ENCODE results near the gene CYBA. TPM values are rescaled to one million over a fixed set of nuclear protein-coding genes. Genes with fewer than 3 reads are reported as not detected.

CYBA gene
- total and polyA plus RNA-seq, 2 of the 13 experiments (the other 11 are each of a cell fraction or from before 2014, with no cell fraction given): 196 to 250 TPM

DNA sequence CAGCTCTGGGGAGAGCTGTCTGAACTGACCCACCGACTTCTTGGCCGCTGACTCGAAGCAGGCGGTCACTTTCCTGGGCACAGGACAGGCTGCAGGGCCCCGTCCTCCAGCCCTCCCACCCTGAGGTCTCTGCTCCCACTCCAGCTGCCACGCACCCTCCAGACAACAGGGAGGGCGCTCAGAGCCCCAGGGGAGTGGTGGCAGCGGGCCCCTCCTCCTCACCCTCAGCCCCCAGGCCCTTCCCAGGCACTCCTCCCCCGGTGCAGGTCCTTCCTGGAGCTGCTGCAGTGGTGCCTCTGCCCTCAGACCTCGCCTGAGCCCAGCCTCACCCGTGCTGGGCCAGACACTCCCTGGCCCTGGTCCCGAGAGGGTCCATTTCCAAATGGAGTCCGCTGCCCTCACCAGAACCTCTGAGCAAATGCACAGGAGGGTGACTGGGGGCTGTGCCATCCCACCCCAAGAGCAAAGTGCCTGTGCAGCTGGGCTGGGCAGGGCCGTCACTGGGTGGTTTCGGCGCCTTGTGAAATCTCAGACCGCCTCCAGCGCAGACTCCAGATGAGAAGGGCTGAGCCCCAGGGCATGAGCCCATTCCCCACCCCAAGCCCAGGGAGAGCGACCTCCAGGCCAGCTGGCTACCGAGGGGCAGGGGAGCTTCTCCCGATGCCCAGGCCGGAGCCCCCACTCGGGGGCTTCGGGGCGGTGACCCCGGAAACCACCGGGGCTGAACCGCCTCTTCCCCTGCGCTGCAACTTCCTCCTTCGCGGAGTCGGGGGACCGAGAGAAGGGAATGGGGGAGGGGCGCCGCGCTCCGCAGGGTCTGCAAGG, 717 bp downstream of the CYBA start (continued):
- TF ChIP-seq AHDC1 (CRISPR knock-in tag; IDR thresholded peaks at IDR 0.05; ENCODE audit: borderline replicate concordance) (no peak), CREM (IDR thresholded peaks at IDR 0.05) (no peak), CREM (CRISPR knock-in tag; IDR thresholded peaks at IDR 0.05) (no peak), HOXA9 (CRISPR knock-in tag; IDR thresholded peaks at IDR 0.05; ENCODE audit: borderline replicate concordance) (no peak), CREBL2 (CRISPR knock-in tag; IDR thresholded peaks at IDR 0.05; ENCODE audit: borderline replicate concordance) (no peak), ZNF232 (CRISPR knock-in tag; IDR thresholded peaks at IDR 0.05; ENCODE audit: borderline replicate concordance) (no peak; the same call in 1 of the 2 replicates), TCF7 (IDR thresholded peaks at IDR 0.05; ENCODE audit: low read depth) (no peak), ZNF501 (CRISPR knock-in tag; IDR thresholded peaks at IDR 0.05) (no peak), GATA4 (IDR thresholded peaks at IDR 0.05; ENCODE audit: borderline replicate concordance, low read depth) (no peak), ATF4 (CRISPR knock-in tag; IDR thresholded peaks at IDR 0.05) (no peak), RNF2 (conservative IDR thresholded peaks at IDR 0.05; ENCODE audit: low read depth) (no peak), ZNF326 (CRISPR knock-in tag; IDR thresholded peaks at IDR 0.05; ENCODE audit: borderline replicate concordance) (no peak), NFATC3 (CRISPR knock-in tag; IDR thresholded peaks at IDR 0.05) (no peak), FOXA1 (IDR thresholded peaks at IDR 0.05) (no peak), FOXA1 (CRISPR knock-in tag; IDR thresholded peaks at IDR 0.05) (no peak), SIX4 (CRISPR knock-in tag; IDR thresholded peaks at IDR 0.05) (no peak), ZNF225 (CRISPR knock-in tag; IDR thresholded peaks at IDR 0.05) (no peak; the same call in none of the 2 replicates), ZFAT (CRISPR knock-in tag; conservative IDR thresholded peaks at IDR 0.05) (no peak), PATZ1 (CRISPR knock-in tag; IDR thresholded peaks at IDR 0.05) (peak; percentile 78)
- TF ChIP-seq, protein P1, sequence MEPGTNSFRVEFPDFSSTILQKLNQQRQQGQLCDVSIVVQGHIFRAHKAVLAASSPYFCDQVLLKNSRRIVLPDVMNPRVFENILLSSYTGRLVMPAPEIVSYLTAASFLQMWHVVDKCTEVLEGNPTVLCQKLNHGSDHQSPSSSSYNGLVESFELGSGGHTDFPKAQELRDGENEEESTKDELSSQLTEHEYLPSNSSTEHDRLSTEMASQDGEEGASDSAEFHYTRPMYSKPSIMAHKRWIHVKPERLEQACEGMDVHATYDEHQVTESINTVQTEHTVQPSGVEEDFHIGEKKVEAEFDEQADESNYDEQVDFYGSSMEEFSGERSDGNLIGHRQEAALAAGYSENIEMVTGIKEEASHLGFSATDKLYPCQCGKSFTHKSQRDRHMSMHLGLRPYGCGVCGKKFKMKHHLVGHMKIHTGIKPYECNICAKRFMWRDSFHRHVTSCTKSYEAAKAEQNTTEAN (CRISPR knock-in tag; conservative IDR thresholded peaks at IDR 0.05): no peak
